ENCODE data around the gene FRMPD4. TPM values are rescaled to one million over a fixed set of nuclear protein-coding genes. Genes with fewer than 3 reads are reported as not detected.

Gene FRMPD4
- total RNA-seq, 1 donor from 2014 or later: 0.79 TPM

- TF ChIP-seq, protein P1, sequence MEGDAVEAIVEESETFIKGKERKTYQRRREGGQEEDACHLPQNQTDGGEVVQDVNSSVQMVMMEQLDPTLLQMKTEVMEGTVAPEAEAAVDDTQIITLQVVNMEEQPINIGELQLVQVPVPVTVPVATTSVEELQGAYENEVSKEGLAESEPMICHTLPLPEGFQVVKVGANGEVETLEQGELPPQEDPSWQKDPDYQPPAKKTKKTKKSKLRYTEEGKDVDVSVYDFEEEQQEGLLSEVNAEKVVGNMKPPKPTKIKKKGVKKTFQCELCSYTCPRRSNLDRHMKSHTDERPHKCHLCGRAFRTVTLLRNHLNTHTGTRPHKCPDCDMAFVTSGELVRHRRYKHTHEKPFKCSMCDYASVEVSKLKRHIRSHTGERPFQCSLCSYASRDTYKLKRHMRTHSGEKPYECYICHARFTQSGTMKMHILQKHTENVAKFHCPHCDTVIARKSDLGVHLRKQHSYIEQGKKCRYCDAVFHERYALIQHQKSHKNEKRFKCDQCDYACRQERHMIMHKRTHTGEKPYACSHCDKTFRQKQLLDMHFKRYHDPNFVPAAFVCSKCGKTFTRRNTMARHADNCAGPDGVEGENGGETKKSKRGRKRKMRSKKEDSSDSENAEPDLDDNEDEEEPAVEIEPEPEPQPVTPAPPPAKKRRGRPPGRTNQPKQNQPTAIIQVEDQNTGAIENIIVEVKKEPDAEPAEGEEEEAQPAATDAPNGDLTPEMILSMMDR (IDR thresholded peaks at IDR 0.05; ENCODE audit: insufficient read depth, low read length, severe bottlenecking): no peak
- H3K4me3 ChIP-seq (ENCODE audit: low read depth, low read length): no peak overlapping the region
- no peaks in the 10 kb centered on the region for H3K27me3 ChIP-seq (ENCODE audit: control insufficient read depth, insufficient read depth, low read length)
- FAIRE-seq (no peak), DNase-seq (ENCODE audit: low read depth) (no peak)
- H3K36me3 ChIP-seq (ENCODE audit: control insufficient read depth, insufficient read depth, low read length): no peaks in the 10 kb centered on the region
Observed at GRCh38 chrX:12269484-12269883, 131.2 kb downstream of the FRMPD4 start.

DNA sequence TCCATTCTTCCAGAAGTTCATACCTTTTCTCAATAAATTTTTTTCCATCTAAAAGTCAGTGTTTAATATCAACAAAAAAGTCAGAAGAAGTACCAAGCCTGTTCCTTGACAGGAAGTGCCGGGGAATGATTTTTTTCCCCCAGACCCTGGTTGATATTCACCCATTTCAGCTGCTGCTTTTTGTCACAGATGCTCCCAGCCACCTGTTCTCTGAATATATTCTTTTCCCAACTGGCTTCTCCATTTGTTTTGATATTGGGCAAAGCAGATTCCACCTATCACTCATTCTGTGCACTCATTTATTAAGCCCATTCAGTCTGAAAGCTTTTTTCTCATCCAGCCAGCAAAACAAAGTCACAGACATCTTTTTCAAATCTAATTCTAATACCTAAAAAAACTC is 139.9 kb downstream of the FRMPD4 start:
- H3K27me3 ChIP-seq (ENCODE audit: control insufficient read depth, insufficient read depth, low read length): no peaks in the 10 kb centered on the region
- DNase-seq (ENCODE audit: low read depth) (no peak), FAIRE-seq (no peak)
- TF ChIP-seq, protein P1 (IDR thresholded peaks at IDR 0.05; ENCODE audit: insufficient read depth, low read length, severe bottlenecking): no peak
- no peak overlapping the region for H3K4me3 ChIP-seq (ENCODE audit: low read depth, low read length)
- no peaks in the 10 kb centered on the region for H3K36me3 ChIP-seq (ENCODE audit: control insufficient read depth, insufficient read depth, low read length)

- DNase-seq (ENCODE audit: low read depth) (no peak), FAIRE-seq (no peak)
- Histone ChIP-seq H3K27me3 (ENCODE audit: control insufficient read depth, insufficient read depth, low read length) (no peaks in the 10 kb centered on the region), H3K36me3 (ENCODE audit: control insufficient read depth, insufficient read depth, low read length) (no peaks in the 10 kb centered on the region), H3K4me3 (ENCODE audit: low read depth, low read length) (no peak overlapping the region)
- TF ChIP-seq, protein P1 (IDR thresholded peaks at IDR 0.05; ENCODE audit: insufficient read depth, low read length, severe bottlenecking): no peak
Observed at GRCh38 chrX:12282991-12283390, 144.7 kb downstream of the FRMPD4 start.

DNA sequence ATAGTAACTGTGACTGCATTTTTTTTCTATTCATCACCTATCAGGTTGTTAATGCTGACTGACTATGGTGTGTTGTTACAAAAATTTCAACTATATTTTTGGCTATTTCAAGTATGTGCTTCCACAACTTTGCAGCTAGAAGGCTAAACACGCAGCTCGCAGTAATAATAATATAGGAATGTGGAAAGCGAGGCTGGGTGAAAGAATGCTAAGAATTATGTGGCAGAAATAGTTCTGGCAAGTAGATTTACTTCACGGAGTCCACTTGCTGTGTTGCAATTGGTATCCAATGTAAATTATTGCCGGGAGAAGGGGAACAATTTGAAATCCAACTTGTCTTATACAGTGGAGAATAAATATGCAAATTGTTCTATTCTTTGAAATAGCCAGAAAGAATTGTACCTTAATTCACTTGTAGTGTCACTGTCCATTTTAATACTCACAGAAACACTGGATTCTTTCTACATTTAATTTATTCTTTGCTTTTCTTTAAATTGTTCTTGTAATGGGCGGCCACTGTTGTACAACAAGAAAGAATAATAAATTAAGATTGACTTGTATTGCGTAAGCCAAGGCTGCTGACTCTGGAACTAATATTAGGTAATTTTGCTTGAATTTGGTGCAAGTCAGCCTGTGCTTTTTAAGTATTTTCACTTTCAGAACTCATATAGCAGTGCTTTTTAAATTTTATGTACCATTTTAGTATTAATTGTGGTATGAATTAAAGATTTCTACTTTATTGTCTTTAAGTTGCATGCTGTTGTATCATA is 154.9 kb downstream of the FRMPD4 start:
- no peak overlapping the region for H3K4me3 ChIP-seq (ENCODE audit: low read depth, low read length)
- no peaks in the 10 kb centered on the region for H3K36me3 ChIP-seq (ENCODE audit: control insufficient read depth, insufficient read depth, low read length)
- no peaks in the 10 kb centered on the region for H3K27me3 ChIP-seq (ENCODE audit: control insufficient read depth, insufficient read depth, low read length)
- no peak for FAIRE-seq
- DNase-seq (ENCODE audit: low read depth): no peak
- TF ChIP-seq, protein P1 (IDR thresholded peaks at IDR 0.05; ENCODE audit: insufficient read depth, low read length, severe bottlenecking): no peak

- TF ChIP-seq, protein P1 (IDR thresholded peaks at IDR 0.05; ENCODE audit: insufficient read depth, low read length, severe bottlenecking): no peak
- Histone ChIP-seq H3K4me3 (ENCODE audit: low read depth, low read length) (no peak overlapping the region), H3K36me3 (ENCODE audit: control insufficient read depth, insufficient read depth, low read length) (no peaks in the 10 kb centered on the region), H3K27me3 (ENCODE audit: control insufficient read depth, insufficient read depth, low read length) (no peaks in the 10 kb centered on the region)
- FAIRE-seq (no peak), DNase-seq (ENCODE audit: low read depth) (no peak)
Observed at GRCh38 chrX:12297353-12297752, 159.1 kb downstream of the FRMPD4 start.

DNA sequence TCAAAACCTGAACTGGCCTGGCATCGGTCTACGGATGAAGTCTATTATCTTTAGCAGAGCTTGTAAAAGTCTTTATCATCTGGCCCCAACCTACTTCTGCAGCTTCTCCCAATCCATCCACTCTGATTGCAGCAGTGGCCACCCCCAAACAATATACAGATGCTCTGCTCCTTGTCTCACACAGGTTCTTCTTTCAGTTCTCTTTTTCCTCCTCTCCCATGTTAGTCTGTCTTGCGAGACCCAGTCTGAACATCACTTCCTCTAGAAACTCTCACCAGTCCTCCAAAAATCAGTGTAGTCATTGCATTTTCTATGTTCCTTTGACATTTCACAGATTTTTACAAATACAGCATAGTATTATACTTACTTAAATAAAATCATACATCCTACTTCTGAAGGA is 163.0 kb downstream of the FRMPD4 start:
- no peaks in the 10 kb centered on the region for H3K27me3 ChIP-seq (ENCODE audit: control insufficient read depth, insufficient read depth, low read length)
- H3K4me3 ChIP-seq (ENCODE audit: low read depth, low read length): no peak overlapping the region
- H3K36me3 ChIP-seq (ENCODE audit: control insufficient read depth, insufficient read depth, low read length): no peaks in the 10 kb centered on the region
- FAIRE-seq: no peak
- no peak for DNase-seq (ENCODE audit: low read depth)
- TF ChIP-seq, protein P1 (IDR thresholded peaks at IDR 0.05; ENCODE audit: insufficient read depth, low read length, severe bottlenecking): no peak

Measured in bronchial epithelial cell (primary cell).